Liver (tissue), 2 donors: ENCODE data around the gene ABHD15.

Source experiments
- GABPA ChIP-seq, 2 donors: IDR thresholded peaks in 1 of 2; conservative IDR thresholded peaks in 1 of 2; 2 replicates each; pipeline ENCODE4 v1.6.1; 2016; ENCODE audit warnings: antibody characterized with exemption in 2 of 2, mild to moderate bottlenecking in 1 of 2, moderate library complexity in 1 of 2
- JUND ChIP-seq, 2 donors: IDR thresholded peaks; 2 replicates each; pipeline ENCODE4 v1.6.1; 2016; ENCODE audit warnings: antibody characterized with exemption in 2 of 2
- RAD21 ChIP-seq, 2 donors: IDR thresholded peaks; 2 replicates each; pipeline ENCODE4 v1.6.1; 2016; ENCODE audit warnings: antibody characterized with exemption in 2 of 2, mild to moderate bottlenecking in 2 of 2
- RXRA ChIP-seq, 2 donors: IDR thresholded peaks; 2 replicates each; pipeline ENCODE4 v1.6.1; 2017 to 2018; ENCODE audit warnings: antibody characterized with exemption in 2 of 2, mild to moderate bottlenecking in 1 of 2
- YY1 ChIP-seq: IDR thresholded peaks from 2 replicates; pipeline ENCODE4 v1.6.1; 2016; ENCODE audit warnings: antibody characterized with exemption, mild to moderate bottlenecking
- donor health status: healthy.

- no peak for TF ChIP-seq RAD21 (IDR thresholded peaks at IDR 0.05)
- no peak for TF ChIP-seq JUND (IDR thresholded peaks at IDR 0.05)
- TF ChIP-seq RXRA (IDR thresholded peaks at IDR 0.05) = no peak
- TF ChIP-seq GABPA (IDR thresholded peaks at IDR 0.05 in 1 of 2, conservative IDR thresholded peaks at IDR 0.05 in 1 of 2) = no peak
- no peak for TF ChIP-seq YY1
Measured at GRCh38 chr17:29544066-29544465, 22.8 kb downstream of the ABHD15 start.
